Rectal smooth muscle tissue (tissue), 1 donor: ENCODE data around the gene CACNA1D.
"Not testable (repeated sequence)": the region's sequence is repeated elsewhere in the genome, so short reads cannot be mapped to it uniquely, and the experiment has no call there.

Source experiments
- H3K27ac ChIP-seq: one replicate; pipeline ENCODE4 v1.7.0; 2013; ENCODE audit warnings: low read depth, low read length, inconsistent platforms
- H3K27me3 ChIP-seq: one replicate; pipeline ENCODE4 v1.7.0; 2013; ENCODE audit warnings: low read length; ENCODE audit not compliant: control insufficient read depth, insufficient read depth
- H3K36me3 ChIP-seq: one replicate; pipeline ENCODE4 v1.7.0; 2013; ENCODE audit warnings: low read length; ENCODE audit not compliant: control insufficient read depth, insufficient read depth
- H3K4me1 ChIP-seq: one replicate; pipeline ENCODE4 v1.7.0; 2013; ENCODE audit warnings: low read length; ENCODE audit not compliant: control insufficient read depth, insufficient read depth
- H3K4me3 ChIP-seq: one replicate; pipeline ENCODE4 v1.7.0; 2013; ENCODE audit warnings: low read length
- H3K9ac ChIP-seq: one replicate; pipeline ENCODE4 v1.7.0; 2013; ENCODE audit warnings: low read length

The CACNA1D gene

DNA sequence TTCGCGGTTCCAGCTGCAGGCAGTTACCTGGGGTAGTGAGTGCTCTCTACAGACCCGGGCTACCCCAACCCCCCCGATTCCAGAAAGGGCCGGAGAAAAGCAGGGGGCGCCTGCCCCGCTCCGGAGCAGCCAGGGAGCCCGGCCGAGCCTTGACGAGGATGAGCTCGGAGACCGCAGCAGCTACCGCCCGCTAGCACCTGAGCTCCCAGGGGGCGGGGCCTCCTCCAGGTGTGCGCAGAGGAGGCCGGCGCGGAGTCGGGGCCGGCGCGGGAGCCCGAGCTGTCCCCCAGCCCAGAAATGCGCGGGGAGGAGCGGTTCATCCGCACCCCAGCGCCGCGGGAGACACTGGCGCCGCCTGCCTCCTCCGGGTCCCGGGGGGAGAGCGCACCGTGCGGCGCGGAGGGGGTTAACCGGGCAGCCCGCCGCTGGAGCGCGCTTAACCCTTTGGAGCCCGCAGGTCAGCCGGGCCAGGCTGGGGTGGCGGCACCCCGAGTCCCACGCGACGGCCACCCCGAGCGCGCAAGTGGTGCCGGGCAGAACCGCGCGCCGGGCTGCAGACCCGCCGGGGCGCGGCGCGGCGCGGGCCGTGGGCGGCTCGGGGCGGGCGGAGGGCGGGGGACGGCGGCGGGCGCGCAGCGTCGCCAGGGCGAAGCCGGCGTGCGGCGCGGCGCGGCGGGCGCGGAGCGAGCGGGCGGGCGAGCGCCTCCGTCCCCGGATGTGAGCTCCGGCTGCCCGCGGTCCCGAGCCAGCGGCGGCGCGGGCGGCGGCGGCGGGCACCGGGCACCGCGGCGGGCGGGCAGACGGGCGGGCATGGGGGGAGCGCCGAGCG, at the start of gene CACNA1D:
Gene CACNA1D (plus strand): TSS at position 649 of the 829 bp plus-strand sequence. CDS start 556 bp downstream, outside the sequence.
- Histone ChIP-seq H3K4me1 (peaks cover 12% of the 10 kb centered on the region), H3K27me3 (no peaks in the 10 kb centered on the region), H3K4me3 (peak within 1 kb of the TSS; percentile 70), H3K27ac (no peak within 1 kb of the TSS), H3K9ac (no peak within 1 kb of the TSS), H3K36me3 (no peaks in the 10 kb centered on the region)

DNA sequence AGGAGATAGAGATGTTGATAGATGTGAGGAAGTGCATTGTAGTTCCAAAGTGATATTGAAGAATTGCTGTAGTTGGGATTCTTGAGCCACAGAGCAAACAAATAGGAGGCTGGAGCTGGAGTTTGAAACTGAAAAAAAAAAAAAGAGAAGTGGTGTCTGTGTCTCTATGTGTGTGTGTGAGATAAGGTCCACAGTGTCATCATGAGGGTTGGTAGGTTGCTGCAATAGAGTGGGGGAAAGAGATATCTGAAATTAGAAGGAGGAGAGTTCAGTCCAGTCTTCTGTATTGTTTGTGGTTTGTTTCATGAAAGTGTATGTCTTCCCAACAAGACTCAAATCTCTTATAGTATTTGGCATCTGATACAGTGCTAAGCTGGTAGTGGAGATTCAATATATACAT, 37.3 kb upstream of the CACNA1D start:
- H3K9ac ChIP-seq: no peak overlapping the region
- no peaks in the 10 kb centered on the region for H3K27me3 ChIP-seq
- no peaks in the 10 kb centered on the region for H3K36me3 ChIP-seq
- H3K4me3 ChIP-seq: no peak overlapping the region
- H3K27ac ChIP-seq: no peak overlapping the region
- H3K4me1 ChIP-seq: no peaks in the 10 kb centered on the region

DNA sequence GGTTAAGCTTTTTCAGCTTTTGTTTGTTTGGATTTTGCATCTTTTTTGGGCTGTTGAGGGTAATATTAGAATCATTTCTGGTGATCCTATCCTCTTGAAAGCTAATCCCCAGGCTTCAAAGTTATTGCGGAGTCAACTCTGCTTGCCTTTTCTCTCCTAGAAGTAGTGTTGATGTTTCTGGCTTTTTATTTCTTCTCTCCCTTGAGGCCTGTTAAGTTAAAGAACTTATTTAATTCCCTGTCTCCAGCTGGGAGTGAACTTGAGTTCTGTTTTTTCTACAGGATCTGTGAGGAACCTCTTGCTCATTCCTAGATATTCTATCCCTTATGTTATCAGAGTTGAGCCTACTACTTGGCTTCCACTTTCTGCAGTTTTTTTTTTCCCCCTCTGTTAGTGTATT, 34.1 kb upstream of the CACNA1D start:
- H3K4me3 ChIP-seq: no peak overlapping the region
- no peaks in the 10 kb centered on the region for H3K36me3 ChIP-seq
- H3K27ac ChIP-seq: no peak overlapping the region
- H3K9ac ChIP-seq: no peak overlapping the region
- H3K27me3 ChIP-seq: no peaks in the 10 kb centered on the region
- H3K4me1 ChIP-seq: no peaks in the 10 kb centered on the region

- Histone ChIP-seq H3K27me3 (no peaks in the 10 kb centered on the region), H3K9ac (no peak overlapping the region), H3K4me1 (no peaks in the 10 kb centered on the region), H3K36me3 (no peaks in the 10 kb centered on the region), H3K4me3 (no peak overlapping the region), H3K27ac (no peak overlapping the region)
Measured at GRCh38 chr3:53464424-53464823, 30.0 kb upstream of the CACNA1D start.

- H3K36me3 ChIP-seq, H3K4me3 ChIP-seq, H3K27ac ChIP-seq, H3K4me1 ChIP-seq, H3K9ac ChIP-seq, H3K27me3 ChIP-seq: not testable (repeated sequence)
Measured at GRCh38 chr3:53469758-53470157, 24.7 kb upstream of the CACNA1D start.

DNA sequence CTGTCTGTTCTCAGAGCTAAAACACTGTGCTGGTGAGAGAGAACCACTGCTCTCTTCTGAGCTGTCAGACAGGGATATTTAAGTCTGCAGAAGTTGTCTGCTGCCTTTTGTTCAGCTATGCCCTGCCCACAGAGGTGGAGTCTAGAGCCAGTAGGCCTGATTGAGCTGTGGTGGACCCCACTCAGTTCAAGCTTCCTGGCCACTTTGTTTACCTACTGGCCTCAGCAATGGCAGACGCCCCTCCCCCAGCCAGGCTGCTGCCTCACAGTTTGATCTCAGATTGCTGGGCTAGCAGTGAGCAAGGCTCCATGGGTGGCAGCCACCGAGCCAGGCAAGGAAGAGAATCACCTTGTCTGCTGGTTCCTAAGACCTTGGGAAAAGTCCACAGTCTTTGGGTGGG, 21.0 kb upstream of the CACNA1D start:
- Histone ChIP-seq H3K4me3 (no peak overlapping the region), H3K27me3 (no peaks in the 10 kb centered on the region), H3K36me3 (no peaks in the 10 kb centered on the region), H3K27ac (no peak overlapping the region), H3K9ac (no peak overlapping the region), H3K4me1 (no peaks in the 10 kb centered on the region)

GRCh38 chr3:53476372-53476771, 18.0 kb upstream of the CACNA1D start:
- H3K4me3 ChIP-seq, H3K9ac ChIP-seq, H3K4me1 ChIP-seq, H3K36me3 ChIP-seq, H3K27me3 ChIP-seq, H3K27ac ChIP-seq: not testable (repeated sequence)

DNA sequence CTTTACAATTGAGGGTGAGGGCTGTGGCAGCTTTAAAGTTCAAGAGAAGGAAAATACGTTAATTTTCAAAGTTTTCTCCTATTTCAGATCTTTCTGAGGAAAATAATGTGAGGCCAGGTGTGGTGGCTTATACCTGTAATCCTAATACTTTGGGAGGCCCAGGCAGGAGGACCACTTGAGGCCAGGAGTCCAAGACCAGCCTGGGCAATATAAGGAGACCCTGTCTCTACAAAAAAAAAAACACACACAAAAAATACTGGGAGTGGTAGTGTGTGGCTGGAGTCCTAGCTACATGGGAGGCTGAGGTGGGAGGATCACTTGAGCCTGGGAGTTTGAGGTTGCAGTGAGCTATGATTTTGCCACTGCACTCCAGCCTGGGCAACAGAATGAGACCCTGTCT, 16.7 kb upstream of the CACNA1D start:
- not testable (repeated sequence) for H3K27me3 ChIP-seq, H3K27ac ChIP-seq, H3K36me3 ChIP-seq, H3K4me1 ChIP-seq, H3K9ac ChIP-seq, H3K4me3 ChIP-seq

DNA sequence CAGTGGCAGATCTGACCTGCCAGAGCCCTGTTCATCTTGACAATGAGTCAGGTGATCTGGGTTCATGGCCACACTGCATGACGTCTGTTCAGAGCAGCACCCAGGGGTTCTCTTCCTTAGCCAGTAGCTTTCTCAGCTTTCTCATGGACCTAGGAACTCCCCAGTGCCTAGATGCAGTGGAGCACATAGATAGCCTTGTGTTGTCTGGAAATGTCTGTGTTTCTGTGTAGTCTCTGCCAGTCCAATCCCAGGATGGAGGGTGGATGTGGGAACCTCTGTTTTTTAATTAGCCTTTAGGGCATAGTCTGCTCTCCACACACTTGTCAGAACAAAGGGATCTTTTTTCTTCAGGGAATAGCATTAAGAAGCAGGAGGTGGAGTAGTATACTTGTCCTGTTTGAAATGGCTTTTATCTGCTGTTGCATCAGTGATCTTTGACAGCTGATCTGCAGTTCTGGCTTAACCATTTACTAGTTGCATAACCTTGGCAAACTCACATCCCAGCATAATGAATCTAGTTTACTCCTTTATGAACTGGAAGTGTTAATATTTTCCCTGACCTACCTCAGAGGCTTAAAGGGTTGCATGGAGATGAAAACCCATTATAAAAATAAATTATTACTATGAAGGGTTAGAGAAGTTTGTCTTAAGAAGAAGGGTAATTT, 16.1 kb upstream of the CACNA1D start:
- no peak overlapping the region for H3K9ac ChIP-seq

DNA sequence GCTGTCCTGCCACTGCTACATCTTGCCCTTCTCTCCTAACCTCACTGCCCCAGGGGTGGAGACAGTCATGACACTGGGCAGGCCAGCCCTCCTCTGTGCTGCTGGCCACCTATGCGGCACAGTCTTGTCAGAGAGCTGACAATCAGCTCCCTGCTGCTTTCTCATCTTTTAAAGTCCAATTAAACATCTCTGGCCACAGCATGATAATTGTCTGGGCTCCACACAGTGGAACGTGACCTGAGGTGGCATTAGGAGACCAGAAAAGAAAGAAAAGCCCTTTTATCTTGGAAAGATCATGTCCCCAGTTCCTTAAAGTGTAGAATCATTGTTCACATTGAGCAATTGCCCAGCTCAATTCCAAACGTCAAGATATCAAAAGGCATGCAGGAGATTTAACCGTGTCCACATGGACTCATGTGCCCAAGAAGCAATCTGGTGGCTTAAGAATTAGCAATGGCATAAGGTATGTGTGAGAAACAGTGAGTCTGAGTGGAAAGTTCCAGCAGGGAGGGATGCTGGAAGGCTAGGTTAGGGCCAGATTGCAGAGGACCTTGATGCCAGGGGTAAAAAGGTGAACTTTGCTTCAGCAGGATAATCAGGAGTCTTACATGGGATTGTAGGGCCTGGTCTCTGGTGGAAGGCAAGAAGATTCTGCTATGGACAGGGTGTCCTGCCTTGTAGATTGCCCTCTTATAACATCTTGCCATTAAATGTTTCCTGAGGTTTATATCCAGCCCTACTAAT, 15.3 kb upstream of the CACNA1D start:
- H3K27ac ChIP-seq: no peak overlapping the region
- no peaks in the 10 kb centered on the region for H3K4me1 ChIP-seq
- H3K36me3 ChIP-seq: no peaks in the 10 kb centered on the region
- no peak overlapping the region for H3K4me3 ChIP-seq
- H3K9ac ChIP-seq: no peak overlapping the region
- H3K27me3 ChIP-seq: no peaks in the 10 kb centered on the region

More for the DNA sequence above, 16.1 kb upstream of the CACNA1D start:
- no peak overlapping the region for H3K4me3 ChIP-seq
- H3K36me3 ChIP-seq: no peaks in the 10 kb centered on the region
- H3K4me1 ChIP-seq: no peaks in the 10 kb centered on the region
- H3K27ac ChIP-seq: no peak overlapping the region
- no peaks in the 10 kb centered on the region for H3K27me3 ChIP-seq

GRCh38 chr3:53482227-53482626, 12.2 kb upstream of the CACNA1D start:
- no peaks in the 10 kb centered on the region for H3K27me3 ChIP-seq
- no peak overlapping the region for H3K9ac ChIP-seq
- H3K4me1 ChIP-seq: no peaks in the 10 kb centered on the region
- H3K4me3 ChIP-seq: no peak overlapping the region
- H3K27ac ChIP-seq: no peak overlapping the region
- no peaks in the 10 kb centered on the region for H3K36me3 ChIP-seq

DNA sequence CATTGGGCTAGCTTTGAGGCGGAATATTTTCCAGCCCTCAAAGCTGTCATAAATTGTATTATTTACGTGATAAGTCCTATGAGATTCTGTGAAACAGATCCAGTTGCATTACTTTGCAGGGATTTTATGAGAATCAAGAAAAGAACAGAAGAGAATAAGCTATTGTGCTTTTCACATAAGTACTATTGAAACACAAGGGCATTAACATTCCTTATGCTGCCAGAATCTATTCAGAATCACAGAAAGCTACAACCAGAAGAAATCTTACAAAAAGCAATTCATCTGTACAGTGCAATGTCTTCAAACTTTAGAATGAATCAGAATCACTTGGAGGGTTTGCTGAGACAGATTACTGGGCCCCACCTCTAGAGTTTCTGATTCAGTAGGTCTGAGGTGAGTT, 10.6 kb upstream of the CACNA1D start:
- H3K27ac ChIP-seq: no peak overlapping the region
- H3K9ac ChIP-seq: no peak overlapping the region
- no peaks in the 10 kb centered on the region for H3K36me3 ChIP-seq
- H3K27me3 ChIP-seq: no peaks in the 10 kb centered on the region
- no peaks in the 10 kb centered on the region for H3K4me1 ChIP-seq
- no peak overlapping the region for H3K4me3 ChIP-seq
